HCT116 (cell line): ENCODE data around the gene KRTAP10-8. TPM values are rescaled to one million over a fixed set of nuclear protein-coding genes. Genes with fewer than 3 reads are reported as not detected.

Experiments
- ATAC-seq: fragments of 200-7000 bp; cut with Tn5 transposase; 2 replicates; pipeline ENCODE4 v1.9.1; 2020; ENCODE audit warnings: mild to moderate bottlenecking, moderate library complexity
- BruUV-seq: library from RNA; stranded (reverse); fragments of 400-500 nt; replicated peaks from 2 replicates; lab custom pipeline; 2021; lab: Mats Ljungman, UMichigan
- CTCF ChIA-PET: fragments of 300-600 bp; sonication (Branson Sonifier 250); formaldehyde crosslinking; loops from one replicate; lab custom pipeline; 2021; ENCODE audit warnings: antibody characterized with exemption; lab: Charles Lee
- POLR2A ChIA-PET: fragments of 300-600, 350-600 bp; sonication (Branson Sonifier 250); formaldehyde crosslinking; loops from one replicate; lab custom pipeline; 2021; ENCODE audit warnings: antibody characterized with exemption; lab: Charles Lee
- RAD21 ChIA-PET, 2 experiments: fragments of 300-600 bp; sonication (Branson Sonifier 250); formaldehyde crosslinking; loops; one replicate each; lab custom pipeline; 2023; ENCODE audit warnings: low total read pairs in 2 of 2; ENCODE audit not compliant: uncharacterized antibody in 2 of 2, unreplicated experiment in 2 of 2, low non-redundant PET in 1 of 2; lab: Charles Lee
- DNase-seq: peaks from one replicate; pipeline ENCODE4 v3.0.0-alpha.2; 2010; ENCODE audit warnings: low read depth, low spot score
- H2AFZ ChIP-seq: fragments of 200-600 bp; shearing (Covaris generic), sonication (generic); 2 replicates; pipeline ENCODE4 v1.6.1; 2017; ENCODE audit warnings: low read depth, mixed run types, mixed read lengths, antibody characterized with exemption, low read length; ENCODE audit not compliant: poor library complexity, severe bottlenecking
- H3K27ac ChIP-seq: 2 replicates; pipeline ENCODE4 v1.5.1; 2012; ENCODE audit warnings: low read depth, low read length
- H3K27me3 ChIP-seq: fragments of 200-600 bp; sonication (generic); 2 replicates; pipeline ENCODE4 v1.6.1; 2016; ENCODE audit warnings: mixed run types, low read length, mixed read lengths; ENCODE audit not compliant: insufficient read depth
- H3K36me3 ChIP-seq, 2 experiments: fragments of 200-500 bp in 1 of 2; fragments of 200-600 bp in 1 of 2; sonication (Bioruptor generic) in 1 of 2; sonication (generic) in 1 of 2; 2 replicates each; pipeline versions ENCODE4 v1.5.1 to v1.6.1; 2014 to 2016; ENCODE audit warnings: low read length in 2 of 2, inconsistent platforms in 1 of 2, mixed read lengths in 1 of 2, mixed run types in 1 of 2; ENCODE audit not compliant: insufficient read depth in 2 of 2, control insufficient read depth in 1 of 2
- H3K4me1 ChIP-seq, 2 experiments: fragments of 200-600 bp in 1 of 2; sonication (generic) in 1 of 2; 2 replicates each; pipeline versions ENCODE4 v1.5.1 to v1.6.1; 2012 to 2017; ENCODE audit warnings: low read length in 2 of 2, inconsistent platforms in 1 of 2, mild to moderate bottlenecking in 1 of 2, mixed read lengths in 1 of 2, mixed run types in 1 of 2, moderate library complexity in 1 of 2; ENCODE audit not compliant: insufficient read depth in 2 of 2, control insufficient read depth in 1 of 2
- H3K4me2 ChIP-seq: fragments of 200-600 bp; sonication (generic); 2 replicates; pipeline ENCODE4 v1.6.1; 2017; ENCODE audit warnings: mixed run types, low read length, mixed read lengths
- H3K4me3 ChIP-seq, 2 experiments: fragments of 200-600 bp in 1 of 2; sonication (generic) in 1 of 2; replicated peaks in 1 of 2; 2 replicates each; pipeline ENCODE4 v1.5.1; 2011 to 2016; ENCODE audit warnings: low read length in 2 of 2, control low read depth in 1 of 2, low read depth in 1 of 2, mild to moderate bottlenecking in 1 of 2, mixed read lengths in 1 of 2, mixed run types in 1 of 2
- H3K79me2 ChIP-seq: fragments of 200-600 bp; sonication (generic); 2 replicates; pipeline ENCODE4 v1.6.1; 2017; ENCODE audit warnings: mild to moderate bottlenecking, mixed run types, low read length, moderate library complexity, mixed read lengths; ENCODE audit not compliant: insufficient read depth
- H3K9ac ChIP-seq: fragments of 200-600 bp; sonication (generic); 2 replicates; pipeline ENCODE4 v1.6.1; 2016; ENCODE audit warnings: low read length, mixed read lengths
- H3K9me2 ChIP-seq: fragments of 200-600 bp; sonication (generic), shearing (Covaris generic); 2 replicates; pipeline ENCODE4 v1.6.1; 2017; ENCODE audit warnings: mixed run types, mild to moderate bottlenecking, moderate library complexity; ENCODE audit not compliant: insufficient read depth
- H3K9me3 ChIP-seq, 2 experiments: fragments of 200-500 bp in 1 of 2; fragments of 200-600 bp in 1 of 2; sonication (Bioruptor generic) in 1 of 2; sonication (generic) in 1 of 2; 2 replicates each; pipeline ENCODE4 v1.6.1; 2014 to 2017; ENCODE audit warnings: low read length in 2 of 2, mixed read lengths in 2 of 2, inconsistent platforms in 1 of 2, low read depth in 1 of 2, mild to moderate bottlenecking in 1 of 2, mixed run types in 1 of 2, moderate library complexity in 1 of 2; ENCODE audit not compliant: control insufficient read depth in 1 of 2, insufficient read depth in 1 of 2
- H4K20me1 ChIP-seq: fragments of 200-600 bp; sonication (generic), shearing (Covaris generic); 2 replicates; pipeline ENCODE4 v1.6.1; 2017; ENCODE audit warnings: mixed run types, mild to moderate bottlenecking, moderate library complexity; ENCODE audit not compliant: insufficient read depth
- EGR1 ChIP-seq: IDR thresholded peaks from 2 replicates; pipeline ENCODE4 v1.6.1; 2012; ENCODE audit warnings: low read depth
- ELF1 ChIP-seq: IDR thresholded peaks from 2 replicates; pipeline ENCODE4 v1.6.1; 2012; ENCODE audit warnings: low read depth, borderline replicate concordance
- EZH2phosphoT487 ChIP-seq: fragments of 200-600 bp; IDR thresholded peaks from 2 replicates; pipeline ENCODE4 v1.6.1; 2018; ENCODE audit warnings: antibody characterized with exemption, borderline replicate concordance
- FOSL1 ChIP-seq: IDR thresholded peaks from 2 replicates; pipeline ENCODE4 v1.6.1; 2012; ENCODE audit warnings: low read depth
- JUND ChIP-seq: IDR thresholded peaks from 2 replicates; pipeline ENCODE4 v1.6.1; 2012
- POLR2A ChIP-seq: IDR thresholded peaks from 2 replicates; pipeline ENCODE4 v1.7.0; 2011; ENCODE audit warnings: borderline replicate concordance; ENCODE audit not compliant: insufficient read depth, insufficient read length; ENCODE audit errors: extremely low read depth
- RAD21 ChIP-seq: IDR thresholded peaks from 2 replicates; pipeline ENCODE4 v1.6.1; 2012; ENCODE audit warnings: low read depth, mild to moderate bottlenecking
- SIN3A ChIP-seq: IDR thresholded peaks from 2 replicates; pipeline ENCODE4 v1.6.1; 2012; ENCODE audit warnings: low read depth
- SP1 ChIP-seq: IDR thresholded peaks from 2 replicates; pipeline ENCODE4 v1.6.1; 2012; ENCODE audit warnings: low read depth
- SRF ChIP-seq: IDR thresholded peaks from 2 replicates; pipeline ENCODE4 v1.6.1; 2012; ENCODE audit warnings: low read depth
- TCF7L2 ChIP-seq: IDR thresholded peaks from 2 replicates; pipeline ENCODE4 v1.7.0; 2011; ENCODE audit warnings: borderline replicate concordance, inconsistent platforms; ENCODE audit not compliant: insufficient read depth, insufficient read length; ENCODE audit errors: extremely low read depth
- YY1 ChIP-seq: IDR thresholded peaks from 2 replicates; pipeline ENCODE4 v1.6.1; 2011; ENCODE audit warnings: low read length, low read depth, moderate library complexity, mild to moderate bottlenecking; ENCODE audit not compliant: insufficient replicate concordance; ENCODE audit errors: extremely low read depth
- ZBTB33 ChIP-seq: IDR thresholded peaks from 2 replicates; pipeline ENCODE4 v1.6.1; 2011; ENCODE audit warnings: mild to moderate bottlenecking, low read length, moderate library complexity; ENCODE audit not compliant: insufficient replicate concordance; ENCODE audit errors: extremely low read depth
- ZFX ChIP-seq: fragments of 450-650 bp; IDR thresholded peaks from 2 replicates; pipeline ENCODE4 v1.6.1; 2017
- ZNF274 ChIP-seq: fragments of 200-500 bp; sonication (Bioruptor generic); IDR thresholded peaks from 2 replicates; pipeline ENCODE4 v1.6.1; 2014; ENCODE audit warnings: mild to moderate bottlenecking, low read depth, low read length, inconsistent platforms
- intact Hi-C: fragments of 100-400 bp; cut with micrococcal nuclease; formaldehyde crosslinking; loops from 2 replicates; pipeline ENCODE4 v1.10.0; 2022
- total RNA-seq: library from RNA; stranded (reverse); gene quantifications from one replicate; pipeline ENCODE4 v1.2.1, GENCODE V29; 2021; ENCODE audit not compliant: unreplicated experiment
- TF ChIP-seq, protein P1 (sequence below): IDR thresholded peaks from 2 replicates; pipeline ENCODE4 v1.6.1; 2012; ENCODE audit warnings: low read depth
- TF ChIP-seq, protein P2 (sequence below): IDR thresholded peaks from 2 replicates; pipeline ENCODE4 v1.6.1; 2012
- TF ChIP-seq, protein P3 (sequence below): IDR thresholded peaks from 2 replicates; pipeline ENCODE4 v1.6.1; 2012
- TF ChIP-seq, protein P4 (sequence below), 3 experiments: fragments of 200-600 bp in 1 of 3; sonication (generic) in 1 of 3; IDR thresholded peaks in 2 of 3; conservative IDR thresholded peaks in 1 of 3; 2 replicates each; pipeline ENCODE4 v1.5.1; 2012 to 2017; ENCODE audit warnings: low read depth in 2 of 3, low read length in 2 of 3, antibody characterized with exemption in 1 of 3, borderline replicate concordance in 1 of 3, control low read depth in 1 of 3, mild to moderate bottlenecking in 1 of 3, mixed read lengths in 1 of 3, mixed run types in 1 of 3, moderate library complexity in 1 of 3; ENCODE audit not compliant: insufficient read depth in 1 of 3

KRTAP10-8 gene
- total RNA-seq, 1 experiment from 2014 or later: not detected

- Histone ChIP-seq H3K4me1 (no peaks in the 10 kb centered on the region), H3K9me2 (no peaks in the 10 kb centered on the region), H4K20me1 (no peaks in the 10 kb centered on the region), H2AFZ (no peak overlapping the region), H3K9ac (no peak overlapping the region), H3K36me3 (no peaks in the 10 kb centered on the region), H3K79me2 (no peaks in the 10 kb centered on the region), H3K27ac (no peak overlapping the region), H3K4me2 (no peak overlapping the region), H3K4me3 (no peak overlapping the region), H3K27me3 (peaks cover 6% of the 10 kb centered on the region), H3K9me3 (no peaks in the 10 kb centered on the region)
- ChIA-PET RAD21 (no interaction called here), CTCF (no interaction called here), POLR2A (no interaction called here)
- intact Hi-C loops: loop anchor here (10.0 kb wide), 1 partner anchor 107 kb away; no protein-coding TSS in a partner anchor
- TF ChIP-seq, protein P1, sequence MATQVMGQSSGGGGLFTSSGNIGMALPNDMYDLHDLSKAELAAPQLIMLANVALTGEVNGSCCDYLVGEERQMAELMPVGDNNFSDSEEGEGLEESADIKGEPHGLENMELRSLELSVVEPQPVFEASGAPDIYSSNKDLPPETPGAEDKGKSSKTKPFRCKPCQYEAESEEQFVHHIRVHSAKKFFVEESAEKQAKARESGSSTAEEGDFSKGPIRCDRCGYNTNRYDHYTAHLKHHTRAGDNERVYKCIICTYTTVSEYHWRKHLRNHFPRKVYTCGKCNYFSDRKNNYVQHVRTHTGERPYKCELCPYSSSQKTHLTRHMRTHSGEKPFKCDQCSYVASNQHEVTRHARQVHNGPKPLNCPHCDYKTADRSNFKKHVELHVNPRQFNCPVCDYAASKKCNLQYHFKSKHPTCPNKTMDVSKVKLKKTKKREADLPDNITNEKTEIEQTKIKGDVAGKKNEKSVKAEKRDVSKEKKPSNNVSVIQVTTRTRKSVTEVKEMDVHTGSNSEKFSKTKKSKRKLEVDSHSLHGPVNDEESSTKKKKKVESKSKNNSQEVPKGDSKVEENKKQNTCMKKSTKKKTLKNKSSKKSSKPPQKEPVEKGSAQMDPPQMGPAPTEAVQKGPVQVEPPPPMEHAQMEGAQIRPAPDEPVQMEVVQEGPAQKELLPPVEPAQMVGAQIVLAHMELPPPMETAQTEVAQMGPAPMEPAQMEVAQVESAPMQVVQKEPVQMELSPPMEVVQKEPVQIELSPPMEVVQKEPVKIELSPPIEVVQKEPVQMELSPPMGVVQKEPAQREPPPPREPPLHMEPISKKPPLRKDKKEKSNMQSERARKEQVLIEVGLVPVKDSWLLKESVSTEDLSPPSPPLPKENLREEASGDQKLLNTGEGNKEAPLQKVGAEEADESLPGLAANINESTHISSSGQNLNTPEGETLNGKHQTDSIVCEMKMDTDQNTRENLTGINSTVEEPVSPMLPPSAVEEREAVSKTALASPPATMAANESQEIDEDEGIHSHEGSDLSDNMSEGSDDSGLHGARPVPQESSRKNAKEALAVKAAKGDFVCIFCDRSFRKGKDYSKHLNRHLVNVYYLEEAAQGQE: no peak
- TF ChIP-seq TCF7L2: no peak
- TF ChIP-seq, protein P2, sequence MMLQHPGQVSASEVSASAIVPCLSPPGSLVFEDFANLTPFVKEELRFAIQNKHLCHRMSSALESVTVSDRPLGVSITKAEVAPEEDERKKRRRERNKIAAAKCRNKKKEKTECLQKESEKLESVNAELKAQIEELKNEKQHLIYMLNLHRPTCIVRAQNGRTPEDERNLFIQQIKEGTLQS: no peak
- no peak for TF ChIP-seq SIN3A
- TF ChIP-seq ELF1: no peak
- TF ChIP-seq, protein P3, sequence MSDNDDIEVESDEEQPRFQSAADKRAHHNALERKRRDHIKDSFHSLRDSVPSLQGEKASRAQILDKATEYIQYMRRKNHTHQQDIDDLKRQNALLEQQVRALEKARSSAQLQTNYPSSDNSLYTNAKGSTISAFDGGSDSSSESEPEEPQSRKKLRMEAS: no peak
- TF ChIP-seq, protein P4, sequence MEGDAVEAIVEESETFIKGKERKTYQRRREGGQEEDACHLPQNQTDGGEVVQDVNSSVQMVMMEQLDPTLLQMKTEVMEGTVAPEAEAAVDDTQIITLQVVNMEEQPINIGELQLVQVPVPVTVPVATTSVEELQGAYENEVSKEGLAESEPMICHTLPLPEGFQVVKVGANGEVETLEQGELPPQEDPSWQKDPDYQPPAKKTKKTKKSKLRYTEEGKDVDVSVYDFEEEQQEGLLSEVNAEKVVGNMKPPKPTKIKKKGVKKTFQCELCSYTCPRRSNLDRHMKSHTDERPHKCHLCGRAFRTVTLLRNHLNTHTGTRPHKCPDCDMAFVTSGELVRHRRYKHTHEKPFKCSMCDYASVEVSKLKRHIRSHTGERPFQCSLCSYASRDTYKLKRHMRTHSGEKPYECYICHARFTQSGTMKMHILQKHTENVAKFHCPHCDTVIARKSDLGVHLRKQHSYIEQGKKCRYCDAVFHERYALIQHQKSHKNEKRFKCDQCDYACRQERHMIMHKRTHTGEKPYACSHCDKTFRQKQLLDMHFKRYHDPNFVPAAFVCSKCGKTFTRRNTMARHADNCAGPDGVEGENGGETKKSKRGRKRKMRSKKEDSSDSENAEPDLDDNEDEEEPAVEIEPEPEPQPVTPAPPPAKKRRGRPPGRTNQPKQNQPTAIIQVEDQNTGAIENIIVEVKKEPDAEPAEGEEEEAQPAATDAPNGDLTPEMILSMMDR (IDR thresholded peaks at IDR 0.05 in 2 of 3, conservative IDR thresholded peaks at IDR 0.05 in 1 of 3; ENCODE audit: borderline replicate concordance in 1 of 3, insufficient read depth in 1 of 3, low read depth in 2 of 3, low read length in 2 of 3): no peak
- no peak for TF ChIP-seq FOSL1
- no peak for TF ChIP-seq EGR1
- no peak for TF ChIP-seq JUND
- TF ChIP-seq RAD21: no peak
- TF ChIP-seq ZBTB33: no peak
- TF ChIP-seq SRF: no peak
- no peak for TF ChIP-seq SP1
- TF ChIP-seq ZFX: no peak
- no peak for TF ChIP-seq ZNF274
- no peak for TF ChIP-seq YY1
- TF ChIP-seq POLR2A: no peak
- no peak for TF ChIP-seq EZH2phosphoT487
- BruUV-seq: no TSS peak
- ATAC-seq: no peak
- DNase-seq: no peak
Measured at GRCh38 chr21:44568261-44568660, 43.6 kb upstream of the KRTAP10-8 start.
